Right renal pelvis (tissue), 4 donors: ENCODE measurements around the gene KCNA10. TPM values are rescaled to one million over a fixed set of nuclear protein-coding genes. Genes with fewer than 3 reads are reported as not detected.

Experiments
- DNase-seq, 4 donors: peaks; one replicate each; pipeline ENCODE4 v3.0.0-alpha.2; 2013; ENCODE audit warnings: low read depth in 4 of 4, low spot score in 3 of 4, missing footprints in 1 of 4
- polyA plus RNA-seq, 4 donors: library from polyadenylated mRNA; unstranded; fragments of 120-200 nt; gene quantifications; one replicate each; pipeline ENCODE4 v1.2.1, GENCODE V29; 2013; ENCODE audit not compliant: insufficient read length in 4 of 4

KCNA10 gene
- polyA plus RNA-seq, 4 donors = not detected

DNA sequence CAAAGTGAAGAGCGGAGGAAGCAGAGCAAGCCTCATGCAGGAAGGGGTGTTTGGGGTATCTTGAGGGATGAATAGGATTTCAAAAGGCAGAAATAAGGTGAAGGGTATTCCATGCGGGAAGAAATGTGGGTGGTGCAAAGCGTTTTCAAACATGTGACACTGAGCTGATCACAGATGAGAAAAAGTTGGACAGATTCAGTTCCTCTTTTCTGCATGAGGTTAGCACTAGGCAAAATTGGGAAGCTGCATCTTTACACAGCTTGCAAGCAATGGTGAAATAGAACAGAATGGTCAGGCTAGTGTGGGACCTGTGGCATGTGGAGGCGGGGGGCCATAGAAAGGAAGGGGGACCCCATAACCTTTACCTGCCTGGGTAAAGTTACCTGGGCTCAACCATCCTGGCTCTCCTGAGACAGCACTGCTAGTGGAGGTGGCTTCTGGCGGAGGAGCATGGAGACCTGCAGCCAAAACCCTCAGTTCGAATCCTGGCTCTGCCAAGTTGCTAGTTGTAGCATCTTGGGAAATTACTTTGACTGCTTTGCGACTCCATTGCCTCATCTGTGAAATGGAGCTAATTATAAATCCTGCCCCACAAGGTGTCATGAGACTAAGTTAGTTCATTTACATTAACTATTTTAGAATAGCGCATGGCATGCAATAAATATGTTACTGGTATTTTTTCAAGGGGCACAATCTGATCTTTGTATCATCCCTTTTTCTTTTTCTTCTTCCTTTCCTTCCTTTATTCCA lies 16.4 kb downstream of the KCNA10 start:
- no peak for DNase-seq

GRCh38 chr1:110501488-110502132 lies 17.4 kb downstream of the KCNA10 start:
- no peak for DNase-seq

GRCh38 chr1:110498270-110498669 lies 20.7 kb downstream of the KCNA10 start:
- no peak for DNase-seq

DNA sequence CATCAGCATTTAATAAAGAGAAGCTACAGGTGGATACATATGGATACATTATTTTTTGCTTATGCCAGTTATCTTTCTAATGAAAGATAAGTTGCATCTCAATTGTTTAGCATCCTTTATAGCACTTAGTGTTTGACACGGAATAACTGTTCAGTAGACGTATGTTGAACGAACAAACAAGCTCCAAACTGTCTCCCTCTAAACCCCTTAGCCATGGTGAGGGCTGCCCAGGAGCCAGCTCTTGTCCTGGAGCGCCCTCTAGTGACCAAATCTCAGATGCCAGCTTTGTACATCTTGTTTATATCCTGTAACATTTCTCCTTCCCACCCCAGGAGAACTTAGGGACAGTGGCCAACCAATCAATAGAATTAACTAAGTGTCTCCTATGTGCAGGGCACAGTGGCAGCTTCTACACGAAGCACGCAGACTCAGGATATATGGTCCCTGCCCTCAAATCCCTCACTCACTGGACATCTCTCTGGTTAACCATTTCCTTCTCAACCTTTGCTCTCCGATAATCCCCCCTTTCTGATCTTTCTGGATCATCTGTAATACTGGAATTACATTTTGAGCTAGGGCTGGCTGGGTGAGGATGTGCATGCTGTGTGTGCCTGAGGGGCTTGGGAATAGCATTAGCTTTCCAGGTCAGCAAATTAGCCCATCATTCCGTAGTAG lies 22.9 kb downstream of the KCNA10 start:
- DNase-seq = peak; percentile 56 to 73 (median 58)

DNA sequence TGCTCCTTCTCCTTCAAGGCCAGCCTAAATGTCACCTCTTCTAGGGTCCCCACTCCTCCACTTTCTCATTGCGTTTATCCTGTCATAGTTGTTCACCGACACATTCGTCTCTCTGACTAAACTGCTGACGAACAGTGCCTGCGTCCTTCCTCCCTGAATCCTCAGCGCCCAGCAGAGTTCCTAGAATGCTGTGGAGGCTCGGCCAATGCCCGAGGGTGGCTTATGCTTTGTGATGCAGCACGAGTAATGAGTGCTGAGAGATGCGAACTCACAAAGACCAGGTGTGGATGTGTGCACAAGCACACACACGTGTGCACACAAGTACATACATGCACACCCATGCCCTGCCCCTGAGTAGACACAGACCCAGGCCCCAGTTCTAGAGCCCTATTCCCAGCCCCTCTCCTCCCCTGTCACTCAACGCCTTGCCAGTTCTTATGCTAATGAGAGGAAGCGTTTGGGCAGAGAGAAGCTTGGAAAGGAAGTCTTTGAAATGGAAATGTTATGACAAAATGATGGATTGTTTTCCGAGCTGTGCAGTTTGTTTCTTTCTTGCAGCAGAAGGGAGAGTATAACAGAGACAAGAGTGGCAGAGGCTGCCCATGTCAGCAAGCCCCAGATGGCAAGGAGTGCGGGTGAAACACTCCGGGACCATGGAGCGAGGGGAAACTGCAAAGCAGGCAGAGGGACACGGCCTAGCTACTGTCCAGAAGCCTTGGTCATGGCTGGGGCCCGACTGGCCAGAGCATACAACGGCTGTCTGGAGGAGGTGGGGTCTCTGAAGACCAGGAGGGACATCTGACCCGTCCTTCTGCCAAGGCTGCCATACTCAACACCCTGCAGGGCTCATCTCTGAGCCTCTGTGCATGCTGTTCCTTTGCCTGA lies 24.2 kb downstream of the KCNA10 start:
- DNase-seq = no peak

- DNase-seq = no peak
These were observed 24.9 kb downstream of the KCNA10 start for GRCh38 chr1:110494036-110494435.

- no peak for DNase-seq
These were observed 25.8 kb downstream of the KCNA10 start for GRCh38 chr1:110493059-110493699.

GRCh38 chr1:110492573-110492972 lies 26.4 kb downstream of the KCNA10 start:
- no peak for DNase-seq

DNA sequence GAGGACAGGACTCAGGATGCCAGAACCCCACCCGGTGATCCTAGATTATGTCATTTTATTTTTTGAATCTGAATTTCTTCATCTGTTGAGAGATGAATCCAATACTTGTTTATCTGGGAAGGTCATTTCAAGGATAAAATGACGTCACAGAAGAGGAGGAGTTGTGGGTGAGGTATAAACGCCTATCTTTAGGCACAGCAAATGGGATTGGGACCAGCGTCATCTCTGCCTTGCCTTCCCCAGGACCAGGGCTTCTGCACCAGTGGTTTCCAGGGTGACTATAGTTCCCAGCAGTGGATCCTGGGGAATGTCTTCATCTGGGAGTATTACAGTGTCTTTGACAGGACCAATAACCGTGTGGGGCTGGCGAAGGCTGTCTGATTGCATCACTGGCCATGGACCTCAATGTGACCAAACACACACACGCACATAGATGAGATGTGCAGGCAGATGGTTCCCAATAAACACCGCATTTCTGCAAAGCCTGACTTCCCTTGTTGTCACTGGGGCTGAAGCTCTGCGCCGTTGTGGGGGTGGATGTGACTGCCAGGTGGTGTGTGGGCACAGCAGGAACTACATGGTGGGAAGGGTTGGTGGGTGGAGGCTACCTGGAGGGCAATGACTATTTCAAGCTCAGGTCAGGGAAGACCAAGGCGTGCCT lies 28.1 kb downstream of the KCNA10 start:
- no peak for DNase-seq

GRCh38 chr1:110489973-110490542 lies 28.9 kb downstream of the KCNA10 start:
- no peak for DNase-seq

GRCh38 chr1:110489406-110489805 lies 29.6 kb downstream of the KCNA10 start:
- no peak for DNase-seq

DNA sequence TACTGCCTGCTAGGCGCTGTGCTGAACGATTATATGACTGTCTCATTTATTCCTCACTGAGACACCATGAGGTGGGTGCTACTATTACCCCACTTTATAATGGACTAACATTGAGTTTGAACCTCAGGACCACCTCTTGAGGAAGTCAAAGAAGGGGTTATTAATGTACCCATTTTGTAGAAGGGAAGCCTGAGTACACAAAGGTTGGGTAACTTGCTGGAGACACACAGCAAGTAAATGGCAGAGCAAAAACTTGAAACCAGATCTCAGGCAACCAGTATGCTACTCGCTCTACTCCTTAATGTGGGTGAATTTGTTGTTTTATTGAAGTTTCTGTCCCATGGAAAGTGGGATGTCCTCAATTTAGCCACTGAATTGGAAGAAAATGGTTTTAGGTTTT lies 30.1 kb downstream of the KCNA10 start:
- no peak for DNase-seq

GRCh38 chr1:110488161-110488560 lies 30.8 kb downstream of the KCNA10 start:
- DNase-seq = no peak

- DNase-seq = no peak
These were observed 31.2 kb downstream of the KCNA10 start for GRCh38 chr1:110487726-110488125.

GRCh38 chr1:110485725-110486124 lies 33.2 kb downstream of the KCNA10 start:
- no peak for DNase-seq

GRCh38 chr1:110484801-110485200 lies 34.2 kb downstream of the KCNA10 start:
- no peak for DNase-seq

DNA sequence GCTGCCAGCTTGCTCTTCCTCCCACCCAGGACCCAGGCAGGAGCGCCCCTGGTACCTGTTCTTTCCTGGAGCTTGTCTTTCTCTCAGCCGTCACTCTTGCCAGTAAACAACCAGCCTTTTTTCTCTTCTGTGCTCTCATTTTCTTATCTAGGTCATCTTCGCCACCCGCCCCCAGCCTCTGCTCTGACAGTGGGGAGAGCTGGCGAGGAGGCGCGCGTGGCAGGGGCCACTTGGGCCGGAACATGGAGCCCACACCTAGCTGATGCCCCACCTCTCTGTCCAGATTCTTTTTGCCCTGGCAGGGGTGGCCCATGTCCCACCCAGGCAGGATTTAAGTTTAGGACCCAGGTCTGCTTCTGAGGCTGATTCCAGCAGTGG lies 35.7 kb downstream of the KCNA10 start:
- DNase-seq = no peak

GRCh38 chr1:110482662-110483307 lies 36.2 kb downstream of the KCNA10 start:
- no peak for DNase-seq
